PFSK-1 (cell line): ENCODE data around the gene APOL1.

Experiments
- FOXP2 ChIP-seq: optimal IDR thresholded peaks from 2 replicates; pipeline ENCODE3; 2011; ENCODE audit warnings: borderline replicate concordance, control low read depth, inconsistent platforms; ENCODE audit not compliant: insufficient read depth; ENCODE audit errors: extremely low read length, extremely low read depth
- POLR2AphosphoS5 ChIP-seq: IDR thresholded peaks from 2 replicates; pipeline ENCODE4 v1.6.1; 2012; ENCODE audit warnings: low read depth, mild to moderate bottlenecking, control low read depth, low read length, moderate library complexity
- TAF1 ChIP-seq: IDR thresholded peaks from 2 replicates; pipeline ENCODE4 v1.6.1; 2012; ENCODE audit warnings: low read length, control low read depth, borderline replicate concordance; ENCODE audit not compliant: insufficient read depth
- TF ChIP-seq, protein P1 (sequence below), 2 experiments: IDR thresholded peaks; 2 replicates each; pipeline versions ENCODE4 v1.6.1 to v1.8.0; 2011 to 2012; ENCODE audit warnings: low read depth in 2 of 2, low read length in 2 of 2, control low read depth in 1 of 2, inconsistent platforms in 1 of 2, mild to moderate bottlenecking in 1 of 2, moderate library complexity in 1 of 2; ENCODE audit not compliant: insufficient read depth in 1 of 2

DNA sequence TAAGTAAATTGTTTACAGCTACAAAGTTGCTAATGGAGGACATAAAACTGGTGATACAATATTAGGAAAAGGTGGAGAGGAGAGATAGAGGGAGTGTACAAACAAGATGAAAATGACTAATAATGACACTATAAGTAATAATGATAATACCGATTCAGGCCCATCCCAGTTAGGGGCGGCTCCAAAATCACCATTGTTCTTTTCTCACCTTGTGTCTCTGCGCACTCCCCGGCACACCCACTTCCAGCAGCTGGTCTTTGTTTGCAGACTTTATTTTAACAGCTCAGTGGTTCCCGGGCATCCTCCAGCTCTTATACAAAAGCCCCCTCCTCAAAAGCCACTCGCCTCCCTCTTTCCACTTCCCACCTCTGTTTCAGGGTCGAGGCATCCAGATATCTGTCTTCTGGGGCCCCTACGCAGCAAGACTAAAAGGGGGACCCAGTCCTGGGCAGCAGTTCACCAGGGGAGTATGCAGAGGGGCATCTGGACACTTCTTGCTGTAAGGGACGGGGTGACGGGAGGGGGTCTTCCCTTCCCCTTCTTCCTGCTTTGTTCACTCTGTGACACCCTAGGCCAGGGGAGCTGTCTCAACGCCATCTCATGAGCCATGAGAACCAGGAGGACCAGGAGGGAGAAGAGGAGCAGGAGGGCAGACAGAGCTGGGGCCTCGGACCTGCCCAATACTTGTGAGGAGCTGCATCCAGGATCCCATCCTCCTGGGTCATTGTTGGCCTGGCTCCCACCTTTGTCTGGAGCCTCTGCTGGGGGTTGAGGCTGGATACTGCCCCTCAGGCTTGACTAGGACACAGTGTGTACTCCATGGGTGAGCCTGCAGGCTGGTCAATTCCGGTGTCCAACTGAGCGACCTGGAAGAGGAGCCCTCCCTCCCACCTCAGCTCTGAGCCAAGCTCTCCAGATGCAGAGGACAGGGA is 16.3 kb upstream of the APOL1 start:
- TF ChIP-seq, protein P1, sequence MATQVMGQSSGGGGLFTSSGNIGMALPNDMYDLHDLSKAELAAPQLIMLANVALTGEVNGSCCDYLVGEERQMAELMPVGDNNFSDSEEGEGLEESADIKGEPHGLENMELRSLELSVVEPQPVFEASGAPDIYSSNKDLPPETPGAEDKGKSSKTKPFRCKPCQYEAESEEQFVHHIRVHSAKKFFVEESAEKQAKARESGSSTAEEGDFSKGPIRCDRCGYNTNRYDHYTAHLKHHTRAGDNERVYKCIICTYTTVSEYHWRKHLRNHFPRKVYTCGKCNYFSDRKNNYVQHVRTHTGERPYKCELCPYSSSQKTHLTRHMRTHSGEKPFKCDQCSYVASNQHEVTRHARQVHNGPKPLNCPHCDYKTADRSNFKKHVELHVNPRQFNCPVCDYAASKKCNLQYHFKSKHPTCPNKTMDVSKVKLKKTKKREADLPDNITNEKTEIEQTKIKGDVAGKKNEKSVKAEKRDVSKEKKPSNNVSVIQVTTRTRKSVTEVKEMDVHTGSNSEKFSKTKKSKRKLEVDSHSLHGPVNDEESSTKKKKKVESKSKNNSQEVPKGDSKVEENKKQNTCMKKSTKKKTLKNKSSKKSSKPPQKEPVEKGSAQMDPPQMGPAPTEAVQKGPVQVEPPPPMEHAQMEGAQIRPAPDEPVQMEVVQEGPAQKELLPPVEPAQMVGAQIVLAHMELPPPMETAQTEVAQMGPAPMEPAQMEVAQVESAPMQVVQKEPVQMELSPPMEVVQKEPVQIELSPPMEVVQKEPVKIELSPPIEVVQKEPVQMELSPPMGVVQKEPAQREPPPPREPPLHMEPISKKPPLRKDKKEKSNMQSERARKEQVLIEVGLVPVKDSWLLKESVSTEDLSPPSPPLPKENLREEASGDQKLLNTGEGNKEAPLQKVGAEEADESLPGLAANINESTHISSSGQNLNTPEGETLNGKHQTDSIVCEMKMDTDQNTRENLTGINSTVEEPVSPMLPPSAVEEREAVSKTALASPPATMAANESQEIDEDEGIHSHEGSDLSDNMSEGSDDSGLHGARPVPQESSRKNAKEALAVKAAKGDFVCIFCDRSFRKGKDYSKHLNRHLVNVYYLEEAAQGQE (IDR thresholded peaks at IDR 0.05; ENCODE audit: insufficient read depth in 1 of 2, low read depth in 2 of 2, low read length in 2 of 2), result no peak
- TF ChIP-seq POLR2AphosphoS5, result no peak
- no peak for TF ChIP-seq TAF1
- TF ChIP-seq FOXP2, result no peak
